VCaP (cell line): ENCODE data around the gene PRC1.

ENCODE experiments used
- H3K27ac ChIP-seq: fragments of 450-650 bp; 2 replicates; pipeline ENCODE4 v1.5.1; 2017
- TF ChIP-seq, protein P1 (sequence below): fragments of 450-650 bp; conservative IDR thresholded peaks from 2 replicates; pipeline ENCODE4 v1.5.1; 2017; ENCODE audit warnings: mild to moderate bottlenecking, moderate library complexity

Gene PRC1

DNA sequence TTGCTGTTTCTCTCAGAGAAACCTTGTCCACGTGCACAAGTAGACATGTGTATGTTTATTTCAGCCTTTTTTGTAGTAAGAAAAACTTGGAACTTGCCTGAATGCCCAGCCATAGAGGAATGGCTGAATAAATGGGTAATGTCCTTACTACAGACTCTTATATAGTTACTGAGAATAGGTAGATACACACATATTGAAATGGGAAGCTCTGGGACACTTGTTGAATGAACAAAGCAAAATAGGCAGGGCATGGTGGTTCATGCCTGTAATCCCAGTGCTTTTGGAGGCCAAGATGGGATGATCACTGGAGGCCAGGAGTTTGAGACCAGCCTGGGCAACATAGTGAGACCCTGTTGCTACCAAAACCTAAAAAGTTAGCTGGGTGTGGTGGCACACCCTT, 57.5 kb downstream of the PRC1 start:
- TF ChIP-seq, protein P1, sequence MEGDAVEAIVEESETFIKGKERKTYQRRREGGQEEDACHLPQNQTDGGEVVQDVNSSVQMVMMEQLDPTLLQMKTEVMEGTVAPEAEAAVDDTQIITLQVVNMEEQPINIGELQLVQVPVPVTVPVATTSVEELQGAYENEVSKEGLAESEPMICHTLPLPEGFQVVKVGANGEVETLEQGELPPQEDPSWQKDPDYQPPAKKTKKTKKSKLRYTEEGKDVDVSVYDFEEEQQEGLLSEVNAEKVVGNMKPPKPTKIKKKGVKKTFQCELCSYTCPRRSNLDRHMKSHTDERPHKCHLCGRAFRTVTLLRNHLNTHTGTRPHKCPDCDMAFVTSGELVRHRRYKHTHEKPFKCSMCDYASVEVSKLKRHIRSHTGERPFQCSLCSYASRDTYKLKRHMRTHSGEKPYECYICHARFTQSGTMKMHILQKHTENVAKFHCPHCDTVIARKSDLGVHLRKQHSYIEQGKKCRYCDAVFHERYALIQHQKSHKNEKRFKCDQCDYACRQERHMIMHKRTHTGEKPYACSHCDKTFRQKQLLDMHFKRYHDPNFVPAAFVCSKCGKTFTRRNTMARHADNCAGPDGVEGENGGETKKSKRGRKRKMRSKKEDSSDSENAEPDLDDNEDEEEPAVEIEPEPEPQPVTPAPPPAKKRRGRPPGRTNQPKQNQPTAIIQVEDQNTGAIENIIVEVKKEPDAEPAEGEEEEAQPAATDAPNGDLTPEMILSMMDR: no peak
- H3K27ac ChIP-seq: peak overlapping the region; percentile 94; the same call in 1 of the 2 replicates

DNA sequence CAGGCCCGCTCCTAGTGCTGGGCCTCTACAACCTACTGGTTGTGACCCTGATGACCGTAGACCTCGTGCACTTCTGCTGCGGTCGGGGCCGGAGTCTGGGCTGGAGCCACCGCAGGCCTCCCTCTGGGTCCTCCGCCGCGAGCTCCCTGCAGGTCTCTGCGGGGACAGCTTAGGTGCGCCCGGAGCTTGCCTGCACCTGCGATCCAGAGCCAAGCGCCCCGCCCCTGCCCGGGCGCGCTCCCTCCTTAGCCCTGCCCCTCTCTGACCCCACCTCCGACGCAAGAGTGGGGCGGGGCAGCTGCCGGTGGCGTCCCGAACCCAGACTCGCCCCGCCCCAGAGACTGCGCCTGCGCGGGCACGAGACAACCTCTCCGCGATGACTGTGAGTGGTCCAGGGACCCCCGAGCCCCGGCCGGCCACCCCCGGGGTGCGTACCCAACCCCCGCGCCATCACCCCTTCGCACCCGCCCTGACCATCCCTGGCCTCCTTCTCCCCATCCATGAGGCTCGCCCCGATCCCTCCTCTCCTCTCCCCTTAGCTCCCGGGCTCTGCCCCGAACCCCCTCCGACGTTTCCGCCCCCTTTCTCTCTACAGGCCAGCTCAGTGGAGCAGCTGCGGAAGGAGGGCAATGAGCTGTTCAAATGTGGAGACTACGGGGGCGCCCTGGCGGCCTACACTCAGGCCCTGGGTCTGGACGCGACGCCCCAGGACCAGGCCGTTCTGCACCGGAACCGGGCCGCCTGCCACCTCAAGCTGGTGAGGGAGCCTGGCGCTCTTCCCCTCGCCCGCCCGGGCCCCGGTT, 59.2 kb downstream of the PRC1 start, which contains the start of gene UNC45A:
UNC45A (plus strand) TSS at position 337 of the 803 bp plus-strand sequence; CDS start at position 377, 40 bp downstream.
- H3K27ac ChIP-seq: peak within 1 kb of the TSS; percentile 94
- TF ChIP-seq, protein P1: no peak

DNA sequence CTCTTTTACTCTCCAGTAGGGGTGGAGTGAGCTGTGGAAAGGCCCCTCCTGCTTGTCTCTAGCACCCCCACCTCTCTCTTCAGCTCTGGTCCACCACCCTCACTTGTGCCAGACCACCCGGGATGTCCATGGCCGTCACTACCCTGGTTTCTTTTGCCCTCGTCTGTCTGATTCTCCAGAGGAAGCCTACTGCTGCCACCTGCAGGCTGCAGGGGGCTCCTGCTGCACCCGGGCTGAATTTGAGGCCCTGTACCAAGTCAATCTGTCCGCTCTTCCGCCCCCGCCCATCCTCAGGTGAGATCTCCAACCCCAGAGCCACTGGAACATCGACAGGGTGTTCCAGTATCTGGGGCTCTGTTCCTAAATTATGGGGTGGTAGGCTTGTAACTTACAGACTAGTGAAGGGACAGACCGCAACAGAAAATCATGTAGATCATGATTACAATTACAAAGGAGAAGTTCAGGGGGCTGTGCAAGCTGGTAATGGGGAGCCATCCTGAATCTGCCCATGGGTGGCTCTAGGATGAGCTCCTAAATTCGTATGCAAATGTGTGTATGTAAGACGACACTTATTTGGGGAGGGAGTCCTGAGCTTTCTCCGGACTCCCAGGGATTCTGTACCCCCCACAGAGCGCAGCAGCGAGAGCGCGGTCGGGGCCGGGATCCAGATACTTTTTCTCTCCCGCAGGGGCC, 59.9 kb downstream of the PRC1 start:
- TF ChIP-seq, protein P1: peak; percentile 99
- H3K27ac ChIP-seq: peak overlapping the region; percentile 94

DNA sequence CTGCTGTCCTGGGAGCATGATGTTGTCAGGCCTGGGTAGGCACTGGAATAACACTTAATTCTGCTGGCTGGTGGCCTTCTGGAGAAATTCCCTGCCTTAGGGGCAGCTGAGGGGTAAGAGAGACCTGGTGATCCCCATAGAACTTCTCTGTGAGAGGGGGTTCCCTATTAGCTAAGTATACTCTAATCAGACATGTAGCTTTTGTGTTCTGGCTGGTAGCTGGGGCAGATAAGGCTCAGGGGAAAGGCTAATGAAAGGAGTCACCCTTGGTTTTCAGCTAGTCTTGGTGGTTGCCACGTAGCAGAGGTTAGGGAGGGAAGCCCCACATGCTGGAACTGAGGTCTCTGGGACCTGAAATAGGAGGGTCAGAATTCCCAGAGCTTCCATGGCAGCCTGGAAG, 61.0 kb downstream of the PRC1 start:
- peak overlapping the region; percentile 94 for H3K27ac ChIP-seq
- TF ChIP-seq, protein P1: no peak

DNA sequence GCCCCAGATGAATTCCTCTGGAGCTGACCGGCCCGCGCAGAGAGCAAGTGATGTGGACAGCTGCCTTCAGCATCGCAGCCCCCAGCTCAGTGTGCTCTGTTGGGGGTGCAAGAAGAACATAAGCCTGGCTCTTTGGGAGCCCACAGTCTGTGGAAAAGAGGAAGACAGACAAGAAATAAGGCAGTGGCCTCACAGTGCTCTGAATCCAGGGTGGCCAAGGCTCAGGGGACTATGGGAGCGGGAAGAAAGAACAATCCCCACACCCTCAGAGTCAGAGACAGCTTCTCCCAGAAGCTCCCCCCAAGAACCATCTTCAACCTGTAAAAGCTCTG, 61.7 kb downstream of the PRC1 start:
- TF ChIP-seq, protein P1: no peak; the same call in 1 of the 2 replicates
- H3K27ac ChIP-seq: peak overlapping the region; percentile 94

DNA sequence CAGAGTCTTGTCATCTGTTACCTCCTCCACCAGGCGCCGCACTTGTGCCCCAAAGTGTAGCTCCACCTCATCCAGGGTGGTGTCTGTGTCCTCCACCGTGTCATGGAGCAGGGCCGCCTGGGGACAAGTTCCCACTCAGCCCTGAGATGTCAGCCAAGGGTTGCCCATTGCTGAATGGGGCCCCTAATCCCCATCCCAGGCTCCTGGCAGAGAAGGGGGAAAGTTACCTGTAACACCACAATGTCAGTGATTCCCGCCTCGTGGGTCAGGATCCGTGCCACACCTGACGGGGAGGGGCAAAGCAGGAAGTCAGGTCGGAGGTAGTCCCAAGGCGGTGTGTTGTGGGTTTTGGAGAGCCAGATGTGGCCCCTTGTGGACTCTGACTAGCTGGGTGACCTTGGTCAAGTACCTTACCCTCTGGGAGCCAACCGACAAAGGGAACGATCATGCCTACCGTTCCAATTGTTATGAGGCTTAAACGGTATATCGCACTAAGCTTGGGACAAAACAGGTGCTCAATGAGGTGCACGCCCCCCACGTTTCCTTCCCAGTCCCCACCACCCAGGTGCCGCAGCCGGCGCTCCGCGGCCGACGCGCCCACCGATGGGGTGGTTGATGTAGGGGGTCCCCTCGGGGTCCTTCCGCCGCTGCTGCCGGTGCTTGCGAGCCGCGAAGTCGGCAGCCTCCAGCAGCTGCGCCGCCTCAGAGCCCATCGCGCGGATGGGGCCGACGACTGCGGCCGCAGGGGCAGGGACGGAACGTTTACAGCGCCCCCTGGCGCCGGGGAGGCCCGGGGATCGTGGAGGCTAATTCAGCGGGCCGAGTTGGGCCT, 62.3 kb downstream of the PRC1 start, which contains the start of gene HDDC3:
HDDC3 (minus strand) TSS at position 722 of the 832 bp plus-strand sequence; CDS start at position 713, 9 bp downstream.
- peak within 1 kb of the TSS; percentile 94 for H3K27ac ChIP-seq
- TF ChIP-seq, protein P1: peak; percentile 99

DNA sequence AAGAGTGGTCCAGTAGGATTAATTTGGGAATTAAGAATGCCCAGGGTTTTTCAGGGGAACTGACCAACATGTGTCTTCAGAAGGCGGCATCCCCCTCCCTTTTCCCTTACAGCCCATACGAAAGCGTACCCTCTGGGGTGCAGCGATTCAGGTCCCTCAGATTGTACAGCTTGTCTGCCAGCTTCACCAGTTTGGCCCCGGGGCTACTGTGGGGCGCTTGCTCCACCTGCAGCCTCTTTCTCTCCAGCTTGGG, 62.8 kb downstream of the PRC1 start:
- TF ChIP-seq, protein P1: no peak
- peak overlapping the region; percentile 94 for H3K27ac ChIP-seq
